Hepatocyte (in vitro differentiated cells): ENCODE results near the gene CXCR2. TPM values are rescaled to one million over a fixed set of nuclear protein-coding genes. Genes with fewer than 3 reads are reported as not detected.

Experiments used
- DNase-seq: peaks from one replicate; pipeline ENCODE4 v3.0.0-alpha.2; 2016; ENCODE audit warnings: low spot score
- H2AFZ ChIP-seq: fragments of 200-600 bp; sonication (generic); 2 replicates; pipeline ENCODE4 v1.6.0; 2016; ENCODE audit warnings: antibody characterized with exemption, mild to moderate bottlenecking
- H3K27ac ChIP-seq: fragments of 200-600 bp; sonication (generic); 2 replicates; pipeline ENCODE4 v1.5.1; 2016; ENCODE audit warnings: mild to moderate bottlenecking
- H3K27me3 ChIP-seq: fragments of 200-600 bp; sonication (generic); 2 replicates; pipeline ENCODE4 v1.6.1; 2016
- H3K36me3 ChIP-seq: fragments of 200-600 bp; sonication (generic); replicated peaks from 2 replicates; pipeline ENCODE4 v1.5.1; 2016; ENCODE audit warnings: low read depth; ENCODE audit not compliant: insufficient read depth
- H3K4me1 ChIP-seq: fragments of 200-600 bp; sonication (generic); 2 replicates; pipeline ENCODE4 v1.5.1; 2016; ENCODE audit warnings: mild to moderate bottlenecking, moderate library complexity; ENCODE audit not compliant: insufficient read depth
- H3K4me2 ChIP-seq: fragments of 200-600 bp; sonication (generic); 2 replicates; pipeline ENCODE4 v1.6.0; 2016
- H3K4me3 ChIP-seq: fragments of 200-600 bp; sonication (generic); 2 replicates; pipeline ENCODE4 v1.5.1; 2016; ENCODE audit warnings: mild to moderate bottlenecking
- H3K79me2 ChIP-seq: fragments of 200-600 bp; sonication (generic); 2 replicates; pipeline ENCODE4 v1.6.0; 2017; ENCODE audit warnings: mild to moderate bottlenecking
- H3K9me2 ChIP-seq: fragments of 200-600 bp; sonication (generic); replicated peaks from 2 replicates; pipeline ENCODE4 v1.6.0; 2017; ENCODE audit warnings: mild to moderate bottlenecking; ENCODE audit not compliant: insufficient read depth
- H3K9me3 ChIP-seq: fragments of 200-600 bp; sonication (generic); 2 replicates; pipeline ENCODE4 v1.5.1; 2016; ENCODE audit warnings: low read depth, mild to moderate bottlenecking
- H4K20me1 ChIP-seq: fragments of 200-600 bp; sonication (generic); 2 replicates; pipeline ENCODE4 v1.6.0; 2016; ENCODE audit warnings: mild to moderate bottlenecking; ENCODE audit not compliant: insufficient read depth, poor library complexity, severe bottlenecking
- EZH2 ChIP-seq: fragments of 200-600 bp; sonication (generic); IDR thresholded peaks from 2 replicates; pipeline ENCODE4 v1.6.1; 2016; ENCODE audit warnings: antibody characterized with exemption, mild to moderate bottlenecking, borderline replicate concordance
- EZH2phosphoT487 ChIP-seq: fragments of 200-600 bp; sonication (generic); IDR thresholded peaks from one replicate; pipeline ENCODE4 v1.6.1; 2018; ENCODE audit warnings: antibody characterized with exemption, mild to moderate bottlenecking, low read depth, moderate library complexity; ENCODE audit not compliant: unreplicated experiment, severe bottlenecking
- WGBS: methylation state at CpG from one replicate; pipeline ENCODE4 v1.1.6; 2016; ENCODE audit warnings: low lambda C conversion rate; ENCODE audit errors: missing lambda C conversion rate; 5-methylcytosine and 5-hydroxymethylcytosine counted together
- polyA plus RNA-seq: library from polyadenylated mRNA; unstranded; fragments of >200 nt; fragmentation: Nextera tagmentation; extraction: Ambion mirVana; gene quantifications from 2 replicates; pipeline ENCODE4 v1.2.1, GENCODE V29; 2016
- total RNA-seq: library from RNA; depleted of rRNA; stranded (reverse); fragments of >200 nt; gene quantifications from 2 replicates; pipeline ENCODE4 v1.2.3, GENCODE V29; 2014
- TF ChIP-seq, protein P1 (sequence below): fragments of 200-600 bp; sonication (generic); IDR thresholded peaks from 2 replicates; pipeline ENCODE4 v1.5.1; 2016; ENCODE audit warnings: antibody characterized with exemption, mild to moderate bottlenecking; ENCODE audit not compliant: poor library complexity

The CXCR2 gene
- total and polyA plus RNA-seq, 2 experiments from 2014 or later: 0.07 to 0.56 TPM

GRCh38 chr2:218149098-218149497, 23.3 kb downstream of the CXCR2 start:
- no peaks in the 10 kb centered on the region for H4K20me1 ChIP-seq
- DNase-seq: no peak
- 41% methylated on average over 5 of the region's 5 CpGs for WGBS
- no peaks in the 10 kb centered on the region for H3K79me2 ChIP-seq
- no peak overlapping the region for H3K27ac ChIP-seq
- no peaks in the 10 kb centered on the region for H3K36me3 ChIP-seq
- H3K9me3 ChIP-seq: no peaks in the 10 kb centered on the region
- H2AFZ ChIP-seq: no peak overlapping the region
- H3K4me2 ChIP-seq: no peak overlapping the region
- TF ChIP-seq, protein P1, sequence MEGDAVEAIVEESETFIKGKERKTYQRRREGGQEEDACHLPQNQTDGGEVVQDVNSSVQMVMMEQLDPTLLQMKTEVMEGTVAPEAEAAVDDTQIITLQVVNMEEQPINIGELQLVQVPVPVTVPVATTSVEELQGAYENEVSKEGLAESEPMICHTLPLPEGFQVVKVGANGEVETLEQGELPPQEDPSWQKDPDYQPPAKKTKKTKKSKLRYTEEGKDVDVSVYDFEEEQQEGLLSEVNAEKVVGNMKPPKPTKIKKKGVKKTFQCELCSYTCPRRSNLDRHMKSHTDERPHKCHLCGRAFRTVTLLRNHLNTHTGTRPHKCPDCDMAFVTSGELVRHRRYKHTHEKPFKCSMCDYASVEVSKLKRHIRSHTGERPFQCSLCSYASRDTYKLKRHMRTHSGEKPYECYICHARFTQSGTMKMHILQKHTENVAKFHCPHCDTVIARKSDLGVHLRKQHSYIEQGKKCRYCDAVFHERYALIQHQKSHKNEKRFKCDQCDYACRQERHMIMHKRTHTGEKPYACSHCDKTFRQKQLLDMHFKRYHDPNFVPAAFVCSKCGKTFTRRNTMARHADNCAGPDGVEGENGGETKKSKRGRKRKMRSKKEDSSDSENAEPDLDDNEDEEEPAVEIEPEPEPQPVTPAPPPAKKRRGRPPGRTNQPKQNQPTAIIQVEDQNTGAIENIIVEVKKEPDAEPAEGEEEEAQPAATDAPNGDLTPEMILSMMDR: no peak
- no peak for TF ChIP-seq EZH2phosphoT487
- no peak for TF ChIP-seq EZH2
- no peaks in the 10 kb centered on the region for H3K9me2 ChIP-seq
- H3K27me3 ChIP-seq: no peaks in the 10 kb centered on the region
- H3K4me1 ChIP-seq: no peaks in the 10 kb centered on the region
- H3K4me3 ChIP-seq: no peak overlapping the region

DNA sequence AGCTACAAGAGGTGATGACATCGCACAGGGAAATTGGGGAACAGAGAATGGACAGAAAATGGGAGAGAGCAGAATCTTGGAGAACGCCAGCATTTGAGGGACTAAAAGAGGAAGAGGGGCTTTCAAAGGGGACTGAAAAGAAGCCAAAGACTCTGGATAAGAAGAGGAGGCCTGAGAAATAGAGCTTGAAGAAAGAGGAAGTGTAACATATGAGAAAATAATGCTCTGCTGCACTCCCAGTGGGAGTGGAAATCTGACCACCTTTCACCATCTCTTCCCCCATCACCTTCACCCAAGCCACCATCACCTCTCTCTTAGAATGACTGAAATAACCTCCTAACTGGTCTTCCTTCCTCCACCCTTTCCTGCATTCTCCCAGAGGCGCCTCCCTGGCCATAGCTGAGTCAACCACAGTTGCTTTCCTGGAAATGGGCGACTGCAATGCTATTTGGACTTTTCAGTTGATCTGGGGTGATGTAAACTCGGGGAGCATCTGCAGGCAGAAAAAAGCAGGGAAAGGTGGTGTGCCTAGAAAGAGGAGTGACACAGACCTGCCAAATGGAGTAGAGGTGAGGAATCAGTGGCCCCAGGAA, 24.1 kb downstream of the CXCR2 start:
- no peaks in the 10 kb centered on the region for H3K79me2 ChIP-seq
- TF ChIP-seq EZH2phosphoT487 (no peak), EZH2 (no peak)
- TF ChIP-seq, protein P1: no peak
- no peaks in the 10 kb centered on the region for H3K9me2 ChIP-seq
- H3K27me3 ChIP-seq: no peaks in the 10 kb centered on the region
- no peak for DNase-seq
- no peaks in the 10 kb centered on the region for H3K36me3 ChIP-seq
- no peak overlapping the region for H3K4me2 ChIP-seq
- H4K20me1 ChIP-seq: no peaks in the 10 kb centered on the region
- no peak overlapping the region for H3K27ac ChIP-seq
- 90% methylated on average over 5 of the region's 5 CpGs for WGBS
- no peak overlapping the region for H3K4me3 ChIP-seq
- H2AFZ ChIP-seq: no peak overlapping the region
- H3K9me3 ChIP-seq: no peaks in the 10 kb centered on the region
- no peaks in the 10 kb centered on the region for H3K4me1 ChIP-seq

DNA sequence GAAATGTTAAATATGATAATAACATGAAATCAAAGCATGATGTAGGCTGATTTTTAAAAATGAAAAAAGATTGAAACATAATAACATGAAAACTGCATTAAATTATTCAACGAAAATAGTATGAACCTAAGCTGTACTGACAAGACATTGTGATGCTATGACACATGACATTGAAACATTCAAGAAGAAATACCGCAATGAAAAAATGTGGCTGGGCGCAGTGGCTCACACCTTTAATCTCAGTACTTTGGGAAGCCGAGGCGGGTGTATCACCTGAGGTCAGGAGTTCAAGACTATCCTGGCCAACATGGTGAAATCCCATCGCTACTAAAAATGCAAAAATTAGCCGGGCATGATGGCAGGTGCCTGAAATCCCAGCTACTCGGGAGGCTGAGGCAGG, 26.3 kb downstream of the CXCR2 start:
- Histone ChIP-seq H3K4me2 (no peak overlapping the region), H3K9me2 (no peaks in the 10 kb centered on the region), H2AFZ (no peak overlapping the region), H3K27me3 (no peaks in the 10 kb centered on the region), H3K27ac (no peak overlapping the region), H3K4me3 (no peak overlapping the region), H3K36me3 (no peaks in the 10 kb centered on the region), H3K9me3 (no peaks in the 10 kb centered on the region), H3K4me1 (no peaks in the 10 kb centered on the region), H4K20me1 (no peaks in the 10 kb centered on the region), H3K79me2 (no peaks in the 10 kb centered on the region)
- TF ChIP-seq EZH2phosphoT487 (no peak), EZH2 (no peak)
- TF ChIP-seq, protein P1: no peak
- no peak for DNase-seq
- WGBS: 94% methylated on average over 8 of the region's 8 CpGs

DNA sequence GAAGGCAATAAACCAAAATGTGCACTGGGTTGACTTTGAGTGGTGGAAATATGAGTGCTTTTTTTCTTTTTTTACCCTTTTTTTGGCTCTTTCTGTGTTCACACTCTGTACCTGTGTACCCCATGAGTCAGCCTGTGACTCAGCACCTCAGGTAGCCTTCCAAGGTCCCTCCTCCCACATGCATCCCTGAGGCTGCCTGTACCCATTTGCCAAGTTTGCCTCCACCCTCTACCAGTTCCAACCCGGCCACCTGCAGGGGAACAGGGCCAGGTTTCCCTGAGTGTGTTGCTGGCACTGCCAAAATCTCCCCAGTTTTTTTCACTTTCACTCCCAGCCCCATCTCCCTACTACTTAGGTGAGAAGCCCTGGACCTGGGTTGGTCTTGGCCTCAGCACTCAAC, 26.9 kb downstream of the CXCR2 start:
- Histone ChIP-seq H3K4me2 (no peak overlapping the region), H4K20me1 (no peaks in the 10 kb centered on the region), H3K27ac (no peak overlapping the region), H3K9me2 (no peaks in the 10 kb centered on the region), H3K36me3 (no peaks in the 10 kb centered on the region), H3K79me2 (no peaks in the 10 kb centered on the region), H2AFZ (no peak overlapping the region), H3K4me3 (no peak overlapping the region), H3K4me1 (no peaks in the 10 kb centered on the region), H3K27me3 (no peaks in the 10 kb centered on the region), H3K9me3 (no peaks in the 10 kb centered on the region)
- no peak for TF ChIP-seq EZH2
- TF ChIP-seq, protein P1: no peak
- TF ChIP-seq EZH2phosphoT487: no peak
- no peak for DNase-seq
- 90% methylated on average over 1 of the region's 1 CpG for WGBS
